Gastroesophageal sphincter (tissue), 4 donors: ENCODE data around the gene API5. TPM values are rescaled to one million over a fixed set of nuclear protein-coding genes. Genes with fewer than 3 reads are reported as not detected.

Experiments used
- ATAC-seq: fragments of 150-250 bp; one replicate; pipeline ENCODE4 v1.9.1; 2016; ENCODE audit warnings: mild to moderate bottlenecking, moderate library complexity
- H3K27ac ChIP-seq, 4 donors: fragments of 200-600 bp; sonication (generic) in 3 of 4; 1 replicate in 3 of 4; 2 replicates in 1 of 4; pipeline ENCODE4 v1.5.1; 2016 to 2019
- H3K27me3 ChIP-seq: fragments of 200-600 bp; sonication (generic); one replicate; pipeline ENCODE4 v1.5.1; 2019
- H3K36me3 ChIP-seq, 2 donors: fragments of 200-600 bp; sonication (generic); one replicate each; pipeline ENCODE4 v1.5.1; 2019; ENCODE audit warnings: control low read depth in 1 of 2
- H3K4me1 ChIP-seq, 3 donors: fragments of 200-600 bp; sonication (generic); 1 replicate in 2 of 3; 2 replicates in 1 of 3; pipeline ENCODE4 v1.5.1; 2016 to 2019; ENCODE audit warnings: control low read depth in 2 of 3
- H3K4me3 ChIP-seq, 2 donors: fragments of 200-600 bp; sonication (generic); one replicate each; pipeline ENCODE4 v1.5.1; 2019; ENCODE audit warnings: mild to moderate bottlenecking in 1 of 2, moderate library complexity in 1 of 2
- H3K9me3 ChIP-seq, 3 donors: fragments of 200-600 bp; sonication (generic); one replicate each; pipeline ENCODE4 v1.5.1; 2017 to 2019; ENCODE audit warnings: control low read depth in 2 of 3
- EP300 ChIP-seq: sonication (generic); formaldehyde crosslinking; IDR thresholded peaks from one replicate; pipeline ENCODE4 v1.6.1; 2017; ENCODE audit warnings: antibody characterized with exemption, mild to moderate bottlenecking
- POLR2A ChIP-seq, 2 donors: fragments of 450-650 bp; IDR thresholded peaks; one replicate each; pipeline ENCODE4 v1.6.1; 2017; ENCODE audit warnings: antibody characterized with exemption in 2 of 2, mild to moderate bottlenecking in 2 of 2, moderate library complexity in 1 of 2
- POLR2AphosphoS5 ChIP-seq: sonication (generic); formaldehyde crosslinking; IDR thresholded peaks from one replicate; pipeline ENCODE4 v1.6.1; 2017; ENCODE audit warnings: antibody characterized with exemption
- WGBS, 2 donors: methylation state at CpG; one replicate each; pipeline ENCODE4 v1.1.5; 2018; ENCODE audit warnings: low coverage in 1 of 2; 5-methylcytosine and 5-hydroxymethylcytosine counted together
- total RNA-seq, 4 donors: library from RNA; depleted of rRNA; stranded (reverse); fragments of >200 nt; gene quantifications; one replicate each; pipeline ENCODE4 v1.1.0, GENCODE V29; 2016
- TF ChIP-seq, protein P1 (sequence below), 4 experiments: fragments of 200-600 bp in 2 of 4; fragments of 450-650 bp in 2 of 4; sonication (generic) in 1 of 4; IDR thresholded peaks; one replicate each; pipeline ENCODE4 v1.5.1; 2017 to 2019; ENCODE audit warnings: antibody characterized with exemption in 4 of 4, mild to moderate bottlenecking in 2 of 4, moderate library complexity in 2 of 4

API5 gene
- total RNA-seq, 4 donors from 2014 or later = 85.6 to 106 (median 105) TPM

DNA sequence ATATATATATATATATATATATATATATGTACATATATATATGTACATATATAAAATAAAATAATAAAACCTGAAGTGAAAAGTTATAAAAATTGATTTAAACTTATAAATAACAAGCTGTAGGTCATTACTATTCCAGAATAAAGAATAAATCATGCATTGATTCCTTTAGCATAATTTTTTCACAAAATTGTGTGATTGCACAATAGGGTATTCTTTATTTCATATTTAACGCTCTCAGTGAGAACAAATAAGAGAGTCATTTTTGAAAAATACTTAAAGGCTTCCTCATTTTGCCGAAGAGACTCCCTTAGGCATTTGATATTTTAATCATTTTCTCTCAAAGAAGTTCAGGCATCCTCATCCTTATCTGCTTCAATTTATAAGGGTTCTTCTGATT, 41.3 kb upstream of the API5 start:
- ATAC-seq = no peak
- 83 to 92% methylated on average over 2 of the region's 2 CpGs for WGBS, 2 donors
- Histone ChIP-seq H3K9me3 (no peaks in the 10 kb centered on the region), H3K4me3 (no peak overlapping the region), H3K27ac (no peak overlapping the region), H3K36me3 (no peaks in the 10 kb centered on the region), H3K27me3 (no peaks in the 10 kb centered on the region), H3K4me1 (no peaks in the 10 kb centered on the region)
- TF ChIP-seq POLR2A (IDR thresholded peaks at IDR 0.05) (no peak), POLR2AphosphoS5 (no peak), EP300 (no peak)
- TF ChIP-seq, protein P1, sequence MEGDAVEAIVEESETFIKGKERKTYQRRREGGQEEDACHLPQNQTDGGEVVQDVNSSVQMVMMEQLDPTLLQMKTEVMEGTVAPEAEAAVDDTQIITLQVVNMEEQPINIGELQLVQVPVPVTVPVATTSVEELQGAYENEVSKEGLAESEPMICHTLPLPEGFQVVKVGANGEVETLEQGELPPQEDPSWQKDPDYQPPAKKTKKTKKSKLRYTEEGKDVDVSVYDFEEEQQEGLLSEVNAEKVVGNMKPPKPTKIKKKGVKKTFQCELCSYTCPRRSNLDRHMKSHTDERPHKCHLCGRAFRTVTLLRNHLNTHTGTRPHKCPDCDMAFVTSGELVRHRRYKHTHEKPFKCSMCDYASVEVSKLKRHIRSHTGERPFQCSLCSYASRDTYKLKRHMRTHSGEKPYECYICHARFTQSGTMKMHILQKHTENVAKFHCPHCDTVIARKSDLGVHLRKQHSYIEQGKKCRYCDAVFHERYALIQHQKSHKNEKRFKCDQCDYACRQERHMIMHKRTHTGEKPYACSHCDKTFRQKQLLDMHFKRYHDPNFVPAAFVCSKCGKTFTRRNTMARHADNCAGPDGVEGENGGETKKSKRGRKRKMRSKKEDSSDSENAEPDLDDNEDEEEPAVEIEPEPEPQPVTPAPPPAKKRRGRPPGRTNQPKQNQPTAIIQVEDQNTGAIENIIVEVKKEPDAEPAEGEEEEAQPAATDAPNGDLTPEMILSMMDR (IDR thresholded peaks at IDR 0.05) = no peak

DNA sequence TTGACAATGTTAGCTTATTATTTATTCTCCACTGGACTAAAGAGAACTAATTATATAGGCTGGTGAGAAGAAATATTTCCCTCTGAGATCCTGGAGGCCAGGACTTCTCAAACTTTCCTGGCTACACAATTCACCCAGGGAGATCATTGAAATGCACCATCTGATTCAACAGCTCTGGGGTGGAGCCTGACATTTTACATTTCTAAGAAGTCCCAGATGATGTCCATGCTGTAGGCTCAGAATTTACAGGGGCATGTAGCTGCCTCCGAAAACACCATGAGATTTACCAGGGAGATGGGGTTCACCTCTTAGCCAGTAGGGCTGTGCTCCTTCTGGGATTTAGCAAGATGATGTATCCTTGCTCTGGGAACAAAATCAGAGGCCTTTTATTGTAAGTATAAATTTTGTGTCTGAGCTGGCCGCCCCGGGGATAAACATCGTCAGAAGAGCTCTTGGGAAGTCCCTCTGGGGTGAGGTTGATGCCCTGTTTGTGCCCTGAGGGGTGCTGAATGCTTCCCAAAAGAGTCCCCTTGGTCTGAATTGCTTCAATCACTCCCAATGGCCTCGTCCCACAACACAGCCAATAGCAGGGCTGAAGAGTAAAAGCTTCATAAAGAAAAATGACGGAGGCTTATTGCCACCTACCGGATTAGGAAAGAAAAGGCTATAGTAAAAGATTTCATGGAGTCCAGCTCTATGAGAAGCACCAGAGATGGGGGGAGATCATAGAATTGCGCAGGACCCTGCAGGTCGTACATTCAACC, 33.4 kb upstream of the API5 start:
- no peak for TF ChIP-seq POLR2A (IDR thresholded peaks at IDR 0.05)
- TF ChIP-seq, protein P1 (IDR thresholded peaks at IDR 0.05) = peak in 1 of 4 experiments; percentile 28
- no peak for ATAC-seq
- H3K4me3 ChIP-seq = no peak overlapping the region
- no peaks in the 10 kb centered on the region for H3K9me3 ChIP-seq
- 20 to 30% methylated on average over 2 to 5 of the region's 9 CpGs for WGBS, 2 donors
- H3K27ac ChIP-seq = no peak overlapping the region
- no peaks in the 10 kb centered on the region for H3K36me3 ChIP-seq
- H3K4me1 ChIP-seq = no peaks in the 10 kb centered on the region
- H3K27me3 ChIP-seq = peaks cover 38% of the 10 kb centered on the region

GRCh38 chr11:43282607-43283440, 29.0 kb upstream of the API5 start:
- Histone ChIP-seq H3K4me1 (no peaks in the 10 kb centered on the region), H3K27me3 (peaks cover 66% of the 10 kb centered on the region), H3K9me3 (no peaks in the 10 kb centered on the region), H3K4me3 (no peak overlapping the region), H3K27ac (no peak overlapping the region), H3K36me3 (no peaks in the 10 kb centered on the region)
- no peak for ATAC-seq
- WGBS, 2 donors = 14 to 23% methylated on average over 14 to 18 of the region's 19 CpGs
- no peak for TF ChIP-seq POLR2AphosphoS5
- TF ChIP-seq POLR2A (IDR thresholded peaks at IDR 0.05) = no peak
- TF ChIP-seq, protein P1 (IDR thresholded peaks at IDR 0.05) = peak; percentile 37 to 84 (median 59)
- no peak for TF ChIP-seq EP300

DNA sequence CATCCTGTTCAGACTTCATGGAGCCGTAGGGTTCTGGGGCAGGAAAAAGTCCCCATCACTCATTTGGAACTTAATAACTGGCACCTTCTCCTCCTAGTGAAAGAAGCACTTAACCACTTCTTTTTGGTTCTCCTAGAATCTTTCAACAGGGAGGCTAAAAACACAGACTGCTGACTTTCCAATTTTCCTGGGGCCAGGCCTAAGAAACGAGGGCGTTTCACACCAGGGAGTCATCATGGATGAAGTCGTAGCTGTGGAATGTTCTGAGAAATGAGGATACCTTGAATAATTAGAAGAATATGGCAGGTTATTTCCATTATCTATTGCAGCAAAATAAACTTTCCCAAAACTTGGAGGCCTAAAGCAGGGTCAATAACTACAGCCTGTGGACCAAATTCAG, 26.0 kb upstream of the API5 start:
- ATAC-seq = no peak
- H3K27me3 ChIP-seq = peaks cover 58% of the 10 kb centered on the region
- H3K27ac ChIP-seq = no peak overlapping the region
- no peak overlapping the region for H3K4me3 ChIP-seq
- no peaks in the 10 kb centered on the region for H3K9me3 ChIP-seq
- WGBS, 2 donors = 35 to 83% methylated on average over 1 to 4 of the region's 4 CpGs
- TF ChIP-seq, protein P1 (IDR thresholded peaks at IDR 0.05) = no peak
- no peak for TF ChIP-seq POLR2AphosphoS5
- no peak for TF ChIP-seq POLR2A (IDR thresholded peaks at IDR 0.05)
- TF ChIP-seq EP300 = no peak
- no peaks in the 10 kb centered on the region for H3K4me1 ChIP-seq
- H3K36me3 ChIP-seq = no peaks in the 10 kb centered on the region
